Fibroblast of lung (primary cell): ENCODE data around the gene ARVCF. TPM values are rescaled to one million over a fixed set of nuclear protein-coding genes. Genes with fewer than 3 reads are reported as not detected.

Source experiments
- DNase-seq, 2 donors: peaks; one replicate each; pipeline versions ENCODE4 v3.0.0 to v3.0.0-alpha.2; 2010; ENCODE audit warnings: low read depth in 2 of 2
- H2AFZ ChIP-seq: 2 replicates; pipeline ENCODE4 v1.5.1; 2012; ENCODE audit warnings: low read length, control low read depth, inconsistent platforms
- H3K27ac ChIP-seq: 2 replicates; pipeline ENCODE4 v1.5.1; 2011; ENCODE audit warnings: low read length, control low read depth; ENCODE audit not compliant: insufficient read depth
- H3K27me3 ChIP-seq: 2 replicates; pipeline ENCODE4 v1.5.1; 2011; ENCODE audit warnings: mild to moderate bottlenecking, low read length; ENCODE audit not compliant: control insufficient read depth, insufficient read depth
- H3K36me3 ChIP-seq: 2 replicates; pipeline ENCODE4 v1.5.1; 2011; ENCODE audit warnings: low read length; ENCODE audit not compliant: control insufficient read depth, insufficient read depth
- H3K4me1 ChIP-seq: 2 replicates; pipeline ENCODE4 v1.5.1; 2011; ENCODE audit warnings: low read length; ENCODE audit not compliant: control insufficient read depth, insufficient read depth; ENCODE audit errors: extremely low read depth
- H3K4me2 ChIP-seq: 2 replicates; pipeline ENCODE4 v1.5.1; 2011; ENCODE audit warnings: low read length, control low read depth; ENCODE audit not compliant: insufficient read depth; ENCODE audit errors: extremely low read depth
- H3K4me3 ChIP-seq, 4 experiments: fragments of 200-600 bp in 1 of 4; sonication (generic) in 1 of 4; replicated peaks in 1 of 4; 2 replicates each; pipeline ENCODE4 v1.5.1; 2011 to 2016; ENCODE audit warnings: low read length in 4 of 4, low read depth in 3 of 4, mild to moderate bottlenecking in 3 of 4, control low read depth in 2 of 4, inconsistent platforms in 1 of 4, mixed read lengths in 1 of 4; ENCODE audit not compliant: insufficient read depth in 1 of 4; ENCODE audit errors: control extremely low read depth in 1 of 4
- H3K79me2 ChIP-seq: 2 replicates; pipeline ENCODE4 v1.5.1; 2012; ENCODE audit warnings: mild to moderate bottlenecking, low read length, inconsistent platforms; ENCODE audit not compliant: control insufficient read depth, insufficient read depth
- H3K9ac ChIP-seq: 2 replicates; pipeline ENCODE4 v1.5.1; 2011; ENCODE audit warnings: mild to moderate bottlenecking, low read length, control low read depth; ENCODE audit not compliant: insufficient read depth
- H3K9me3 ChIP-seq: 2 replicates; pipeline ENCODE4 v1.5.1; 2012; ENCODE audit warnings: low read depth, low read length; ENCODE audit not compliant: control insufficient read depth, insufficient read depth
- H4K20me1 ChIP-seq: 2 replicates; pipeline ENCODE4 v1.5.1; 2011; ENCODE audit warnings: low read length; ENCODE audit not compliant: control insufficient read depth, insufficient read depth; ENCODE audit errors: extremely low read depth
- CTCF ChIP-seq, 2 donors: IDR thresholded peaks in 1 of 2; conservative IDR thresholded peaks in 1 of 2; 1 replicate in 1 of 2; 2 replicates in 1 of 2; pipeline ENCODE4 v1.5.1; 2011 to 2012; ENCODE audit warnings: low read length in 2 of 2, control low read depth in 1 of 2, inconsistent platforms in 1 of 2, low read depth in 1 of 2, mild to moderate bottlenecking in 1 of 2
- EZH2 ChIP-seq: IDR thresholded peaks from 2 replicates; pipeline ENCODE4 v1.5.1; 2012; ENCODE audit warnings: low read length, control low read depth, mild to moderate bottlenecking; ENCODE audit errors: missing control alignments
- polyA plus RNA-seq, 2 donors: library from polyadenylated mRNA; depleted of rRNA in 1 of 2; stranded (reverse) in 1 of 2; unstranded in 1 of 2; fragments of >200 nt; gene quantifications; 2 replicates each; pipeline ENCODE4 v1.2.1, GENCODE V29; 2011 to 2012; ENCODE audit warnings: missing spikeins in 1 of 2
- total RNA-seq: library from RNA; depleted of rRNA; stranded (reverse); fragments of >200 nt; gene quantifications from 2 replicates; pipeline ENCODE4 v1.2.1, GENCODE V29; 2014

ARVCF gene
- total and polyA plus RNA-seq, 2 donors (not counting 1 experiment from before 2014, with no cell fraction given), result 2.0 to 15.7 TPM

GRCh38 chr22:19980766-19981165 is 35.9 kb downstream of the ARVCF start:
- H4K20me1 ChIP-seq, result no peaks in the 10 kb centered on the region
- H3K27me3 ChIP-seq, result no peaks in the 10 kb centered on the region
- H2AFZ ChIP-seq, result no peak overlapping the region
- DNase-seq, result no peak
- no peak overlapping the region for H3K4me3 ChIP-seq
- peaks cover 3% of the 10 kb centered on the region for H3K36me3 ChIP-seq
- H3K27ac ChIP-seq, result no peak overlapping the region
- no peak overlapping the region for H3K4me2 ChIP-seq
- H3K79me2 ChIP-seq, result no peaks in the 10 kb centered on the region
- no peak overlapping the region for H3K9ac ChIP-seq
- no peaks in the 10 kb centered on the region for H3K9me3 ChIP-seq
- peaks cover 11% of the 10 kb centered on the region for H3K4me1 ChIP-seq
- TF ChIP-seq CTCF (conservative IDR thresholded peaks at IDR 0.05 in 1 of 2, IDR thresholded peaks at IDR 0.05 in 1 of 2; ENCODE audit: low read depth in 1 of 2, low read length in 2 of 2), result no peak
- no peak for TF ChIP-seq EZH2

GRCh38 chr22:19979712-19980493 is 36.7 kb downstream of the ARVCF start:
- H3K27ac ChIP-seq, result no peak overlapping the region
- no peak for TF ChIP-seq EZH2
- no peak for TF ChIP-seq CTCF (conservative IDR thresholded peaks at IDR 0.05 in 1 of 2, IDR thresholded peaks at IDR 0.05 in 1 of 2; ENCODE audit: low read depth in 1 of 2, low read length in 2 of 2)

GRCh38 chr22:19978748-19979147 is 37.9 kb downstream of the ARVCF start:
- H3K79me2 ChIP-seq, result no peaks in the 10 kb centered on the region
- H3K27ac ChIP-seq, result no peak overlapping the region
- H3K4me2 ChIP-seq, result no peak overlapping the region
- H3K9ac ChIP-seq, result no peak overlapping the region
- no peaks in the 10 kb centered on the region for H3K27me3 ChIP-seq
- no peak overlapping the region for H2AFZ ChIP-seq
- H3K36me3 ChIP-seq, result peaks cover 3% of the 10 kb centered on the region
- peaks cover 3% of the 10 kb centered on the region for H3K4me1 ChIP-seq
- DNase-seq, result no peak
- H3K9me3 ChIP-seq, result no peaks in the 10 kb centered on the region
- no peak overlapping the region for H3K4me3 ChIP-seq
- TF ChIP-seq CTCF (conservative IDR thresholded peaks at IDR 0.05 in 1 of 2, IDR thresholded peaks at IDR 0.05 in 1 of 2; ENCODE audit: low read depth in 1 of 2, low read length in 2 of 2) (no peak), EZH2 (no peak)
- no peaks in the 10 kb centered on the region for H4K20me1 ChIP-seq

More at GRCh38 chr22:19979712-19980493, 36.7 kb downstream of the ARVCF start:
- DNase-seq, result no peak
- peaks cover 11% of the 10 kb centered on the region for H3K4me1 ChIP-seq
- no peak overlapping the region for H3K4me3 ChIP-seq
- H3K4me2 ChIP-seq, result no peak overlapping the region
- H4K20me1 ChIP-seq, result no peaks in the 10 kb centered on the region
- no peaks in the 10 kb centered on the region for H3K79me2 ChIP-seq
- no peak overlapping the region for H2AFZ ChIP-seq
- H3K9me3 ChIP-seq, result no peaks in the 10 kb centered on the region
- H3K27me3 ChIP-seq, result no peaks in the 10 kb centered on the region
- peaks cover 3% of the 10 kb centered on the region for H3K36me3 ChIP-seq
- no peak overlapping the region for H3K9ac ChIP-seq
